GM21619 (cell line): Measurements from ENCODE around the gene IFNAR2.
"Not testable (repeated sequence)": the region's sequence is repeated elsewhere in the genome, so short reads cannot be mapped to it uniquely, and the experiment has no call there.

ENCODE experiments used
- ATAC-seq: cut with Tn5 transposase; IDR thresholded peaks from one replicate; pipeline ENCODE4 v1.9.1; 2021; ENCODE audit not compliant: unreplicated experiment

IFNAR2 gene

GRCh38 chr21:33212159-33212851, 17.4 kb upstream of the IFNAR2 start:
- no peak for ATAC-seq

GRCh38 chr21:33214056-33214455, 15.7 kb upstream of the IFNAR2 start:
- no peak for ATAC-seq

GRCh38 chr21:33217138-33217520, 12.6 kb upstream of the IFNAR2 start:
- no peak for ATAC-seq

GRCh38 chr21:33219300-33219699, 10.4 kb upstream of the IFNAR2 start:
- no peak for ATAC-seq

DNA sequence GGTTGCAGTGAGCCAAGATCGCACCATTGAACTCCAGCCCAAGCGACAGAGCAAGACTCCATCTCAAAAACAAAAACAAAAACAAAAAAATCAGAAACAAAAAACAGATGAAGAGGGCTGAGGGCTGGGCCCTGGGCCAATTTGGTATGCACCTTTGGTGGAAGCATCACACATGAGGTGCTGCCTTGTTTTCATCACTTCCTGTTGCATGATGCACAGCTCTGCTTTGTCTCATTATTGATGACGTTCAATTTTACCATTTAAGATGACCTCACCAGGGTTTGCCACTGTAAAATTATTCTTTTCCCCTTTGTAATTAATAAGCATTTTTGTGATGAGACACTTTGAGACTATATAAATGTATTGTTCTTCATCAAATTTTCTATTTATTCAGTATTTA, 9.8 kb upstream of the IFNAR2 start:
- ATAC-seq = no peak

GRCh38 chr21:33225376-33225775, 4.4 kb upstream of the IFNAR2 start:
- ATAC-seq = not testable (repeated sequence)

GRCh38 chr21:33228455-33228854, 1.3 kb upstream of the IFNAR2 start:
- ATAC-seq = no peak

DNA sequence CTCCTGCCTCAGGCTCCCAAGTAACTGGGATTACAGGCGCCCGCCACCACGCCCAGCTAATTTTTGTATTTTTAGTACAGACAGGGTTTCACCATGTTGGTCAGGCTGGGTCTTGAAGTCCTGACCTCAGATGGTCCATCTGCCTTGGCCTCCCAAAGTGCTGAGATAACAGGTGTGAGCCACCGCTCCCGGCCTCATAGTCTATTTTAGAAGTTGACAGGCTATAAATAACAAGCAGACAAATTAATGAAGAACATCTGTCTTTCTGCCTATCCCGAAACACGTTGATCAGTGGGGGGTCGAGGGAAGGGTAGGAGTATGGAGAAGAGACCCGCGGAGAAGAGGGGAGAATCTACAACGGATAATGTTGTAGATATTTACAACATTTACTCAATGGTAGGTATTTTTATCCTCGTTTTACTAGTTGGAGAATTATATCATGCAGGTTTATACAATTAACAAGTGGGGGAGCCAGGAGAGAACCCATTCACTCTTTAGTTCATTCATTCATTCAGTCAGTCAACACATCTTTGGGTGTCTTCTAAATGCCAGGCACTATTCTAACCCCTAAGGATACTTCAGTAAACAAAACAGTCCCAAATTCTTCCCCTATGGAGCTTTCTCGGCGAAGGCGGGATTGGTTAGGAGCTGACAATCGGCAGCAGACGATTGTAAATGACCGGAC, 497 bp upstream of the IFNAR2 start:
- peak; percentile 4 for ATAC-seq

DNA sequence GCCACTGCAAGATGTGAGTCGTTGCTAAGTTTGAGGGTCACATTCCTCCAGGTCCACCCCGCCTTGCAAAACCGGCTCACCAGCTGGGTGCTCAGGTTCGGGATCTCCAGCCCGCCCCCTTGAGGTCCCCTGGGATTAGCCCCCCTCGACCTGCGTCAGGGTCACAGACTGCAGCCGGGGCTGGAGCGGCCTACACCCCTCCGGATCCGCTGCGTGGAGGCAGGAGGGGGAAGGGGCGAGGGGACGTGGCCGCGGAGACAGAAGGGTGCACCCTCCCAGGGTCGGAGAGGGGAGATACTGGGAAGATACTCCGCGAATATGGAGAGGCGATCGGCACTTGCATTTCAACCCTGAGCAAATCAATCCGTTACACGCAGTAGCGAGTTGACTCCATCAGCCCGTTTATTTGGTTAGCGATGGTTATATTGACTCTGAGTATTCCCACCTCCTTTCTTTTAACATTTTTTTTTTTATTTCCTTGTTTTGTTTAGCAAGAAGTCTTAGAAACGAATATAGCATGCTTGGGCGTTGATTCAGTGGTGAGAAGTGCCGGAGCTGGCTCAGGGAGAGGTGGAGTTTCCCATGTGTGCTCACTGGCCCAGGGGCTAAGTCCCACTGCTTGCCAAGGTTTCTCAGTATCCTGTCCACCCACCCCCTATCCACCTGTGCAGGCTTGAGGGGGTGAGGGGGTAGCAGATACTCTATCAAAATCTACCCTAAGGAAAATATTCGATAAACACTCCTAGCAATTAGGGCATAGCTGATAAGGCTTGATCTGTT, 997 bp downstream of the IFNAR2 start:
- peak; percentile 22 for ATAC-seq

DNA sequence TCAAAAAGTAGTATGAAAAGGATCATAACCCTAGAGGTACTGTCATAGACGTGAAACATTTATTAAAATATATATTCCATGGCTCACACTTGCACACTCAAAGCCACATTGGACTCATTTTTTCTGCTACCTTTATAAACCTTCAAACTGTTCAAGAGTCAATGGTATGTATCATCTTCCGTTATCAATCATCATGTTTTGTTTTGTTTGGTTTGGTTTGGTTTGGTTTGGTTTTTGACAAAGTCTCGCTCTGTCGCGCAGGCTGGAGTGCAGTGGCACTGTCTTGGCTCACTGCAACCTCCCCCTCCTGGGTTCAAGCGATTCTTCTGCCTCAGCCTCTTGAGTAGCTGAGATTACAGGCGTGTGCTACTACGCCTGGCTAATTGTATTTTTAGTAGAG, 1.8 kb downstream of the IFNAR2 start:
- no peak for ATAC-seq

DNA sequence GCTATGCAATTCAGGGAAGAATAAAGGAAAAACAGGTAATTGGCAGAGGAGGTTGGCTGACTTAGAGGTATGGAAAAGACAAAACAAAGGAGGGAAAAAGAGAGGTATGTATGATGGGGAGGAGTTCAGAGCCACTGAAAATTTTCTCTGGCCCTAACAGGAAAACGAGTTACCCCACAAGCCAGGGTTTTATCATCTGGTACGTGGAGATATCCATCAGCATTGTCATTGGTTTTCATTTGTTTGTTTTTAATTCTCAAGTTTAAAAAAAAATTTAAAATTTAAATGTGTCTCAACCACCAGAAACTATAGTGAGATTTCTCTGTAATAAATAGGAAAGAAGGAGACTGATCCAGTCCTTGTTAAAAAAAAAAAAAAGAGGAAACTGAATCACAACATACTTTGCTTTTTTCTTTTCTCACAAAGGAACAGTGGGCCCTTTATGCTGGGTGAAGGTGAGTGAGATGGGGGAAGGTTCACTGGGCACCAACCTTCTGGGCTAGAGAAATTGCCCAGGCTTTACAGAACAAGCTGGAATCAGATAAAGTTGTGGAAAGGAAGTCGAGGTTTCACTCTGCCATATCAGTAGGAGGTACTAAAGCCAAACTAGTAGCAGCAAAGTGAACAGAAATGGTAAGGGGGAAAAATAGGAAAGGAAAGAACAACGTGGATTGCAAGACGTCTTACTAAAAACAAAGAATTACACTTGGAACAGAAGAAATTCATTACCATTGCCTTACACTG, 2.7 kb downstream of the IFNAR2 start:
- ATAC-seq = no peak

DNA sequence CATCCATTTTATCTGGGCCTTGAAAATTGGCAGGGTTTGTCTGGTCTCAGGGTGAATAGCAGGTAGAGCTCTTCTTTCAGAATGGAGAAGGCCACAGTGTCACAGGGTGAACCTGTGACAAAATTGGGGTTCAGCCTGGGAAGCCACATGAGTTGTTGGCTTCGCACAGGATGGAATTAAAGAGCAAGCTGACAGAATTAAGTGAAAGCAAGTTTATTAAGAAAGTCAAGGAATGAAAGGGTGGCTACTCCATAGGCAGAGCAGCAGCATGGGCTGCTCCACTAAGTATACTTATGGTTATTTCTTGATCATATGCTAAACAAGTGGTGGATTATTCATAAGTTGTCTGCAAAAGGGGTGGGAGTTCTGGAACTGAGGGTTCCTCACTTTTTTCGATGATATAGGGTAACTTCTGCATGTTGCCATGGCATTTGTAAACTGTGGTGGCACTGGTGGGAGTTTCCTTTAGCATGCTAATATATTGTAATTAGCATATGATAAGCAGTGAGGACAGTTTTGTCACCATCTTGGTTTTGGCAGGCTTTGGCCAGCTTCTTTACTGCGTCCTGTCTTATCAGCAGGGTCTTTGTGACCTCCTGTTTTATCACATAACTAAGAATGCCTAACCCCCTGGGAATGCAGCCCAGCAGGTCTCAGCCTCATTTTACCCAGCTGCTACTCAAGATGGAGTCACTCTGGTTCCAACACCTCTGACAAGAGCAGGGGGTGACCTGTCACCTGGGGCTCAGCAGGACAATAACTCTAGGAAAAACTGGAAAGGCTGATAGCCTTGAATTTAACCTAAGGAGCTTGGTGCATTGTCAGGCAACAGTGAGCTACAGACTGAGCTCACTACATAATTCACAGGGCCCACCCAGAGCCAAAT, 5.1 kb downstream of the IFNAR2 start:
- ATAC-seq = no peak

DNA sequence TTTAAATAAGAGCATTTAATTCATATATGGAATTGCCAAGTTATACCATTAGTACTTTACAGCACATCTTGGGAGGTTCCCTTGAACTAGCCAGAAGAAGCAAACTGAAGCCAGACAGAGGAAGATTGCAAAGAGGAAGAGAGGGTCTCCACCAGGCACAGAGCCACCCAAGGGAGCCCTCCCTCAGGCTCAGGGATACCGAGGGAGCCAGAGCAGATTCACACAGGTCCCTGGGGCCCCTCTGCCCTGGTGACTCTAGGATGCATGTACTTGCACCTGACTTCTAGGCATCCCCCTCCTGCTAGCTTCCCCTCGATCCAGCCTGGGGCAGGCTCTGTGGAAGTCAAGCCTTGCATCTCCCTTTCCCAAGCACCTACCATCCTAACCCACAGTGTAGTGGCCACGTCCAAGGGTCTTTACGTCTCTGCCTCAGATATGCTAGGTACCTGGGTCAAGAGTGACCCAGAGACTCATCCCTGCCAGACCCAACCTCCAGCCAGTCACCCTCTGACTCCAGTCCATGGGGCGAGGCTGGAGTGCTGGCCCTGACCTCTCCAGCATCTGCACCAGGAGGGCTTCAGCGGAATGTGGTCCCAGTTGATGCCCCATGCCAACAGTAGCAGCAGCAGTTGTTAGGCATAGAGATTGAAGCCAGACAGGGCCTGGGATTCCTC, 6.4 kb downstream of the IFNAR2 start:
- ATAC-seq = no peak

DNA sequence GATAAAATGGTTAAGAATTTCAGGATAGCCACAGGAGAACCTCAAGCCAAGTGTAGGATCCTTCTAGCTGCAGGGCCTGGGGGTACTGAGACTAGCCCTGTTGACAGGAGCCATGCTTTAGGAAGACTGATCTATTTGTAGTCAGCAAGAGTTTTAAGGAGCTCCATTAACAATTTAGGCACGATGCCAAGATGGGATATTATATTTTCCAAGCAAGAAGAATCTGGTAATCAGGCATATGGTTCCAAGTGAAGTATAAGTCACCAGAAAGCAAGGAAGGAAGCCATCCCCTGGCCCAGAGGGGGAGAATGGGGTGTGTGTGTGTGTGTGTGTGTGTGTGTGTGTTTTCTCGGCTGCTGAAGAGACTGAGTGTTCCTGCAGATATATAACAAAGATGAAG, 7.0 kb downstream of the IFNAR2 start:
- no peak for ATAC-seq

DNA sequence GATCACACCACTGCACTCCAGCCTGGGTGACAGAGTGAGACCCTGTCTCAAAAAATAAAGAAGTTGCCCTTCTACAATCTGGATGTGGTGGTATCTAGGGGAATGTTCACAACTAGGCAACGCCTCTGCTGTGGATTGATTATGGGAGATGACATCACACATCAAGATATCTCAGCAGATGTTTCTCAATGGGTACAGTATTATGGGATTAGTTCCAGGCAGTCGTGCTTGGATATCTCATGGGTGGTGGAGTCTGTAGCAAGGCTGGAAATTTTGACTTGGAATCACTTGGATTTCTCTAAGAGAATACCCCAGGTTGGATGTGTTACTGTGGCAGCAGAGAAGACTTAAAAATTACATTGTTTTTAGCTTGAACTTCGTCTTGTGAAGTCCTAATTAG, 7.7 kb downstream of the IFNAR2 start:
- no peak for ATAC-seq

- peak; percentile 16 for ATAC-seq
Measured at GRCh38 chr21:33238146-33238545, 8.4 kb downstream of the IFNAR2 start.

DNA sequence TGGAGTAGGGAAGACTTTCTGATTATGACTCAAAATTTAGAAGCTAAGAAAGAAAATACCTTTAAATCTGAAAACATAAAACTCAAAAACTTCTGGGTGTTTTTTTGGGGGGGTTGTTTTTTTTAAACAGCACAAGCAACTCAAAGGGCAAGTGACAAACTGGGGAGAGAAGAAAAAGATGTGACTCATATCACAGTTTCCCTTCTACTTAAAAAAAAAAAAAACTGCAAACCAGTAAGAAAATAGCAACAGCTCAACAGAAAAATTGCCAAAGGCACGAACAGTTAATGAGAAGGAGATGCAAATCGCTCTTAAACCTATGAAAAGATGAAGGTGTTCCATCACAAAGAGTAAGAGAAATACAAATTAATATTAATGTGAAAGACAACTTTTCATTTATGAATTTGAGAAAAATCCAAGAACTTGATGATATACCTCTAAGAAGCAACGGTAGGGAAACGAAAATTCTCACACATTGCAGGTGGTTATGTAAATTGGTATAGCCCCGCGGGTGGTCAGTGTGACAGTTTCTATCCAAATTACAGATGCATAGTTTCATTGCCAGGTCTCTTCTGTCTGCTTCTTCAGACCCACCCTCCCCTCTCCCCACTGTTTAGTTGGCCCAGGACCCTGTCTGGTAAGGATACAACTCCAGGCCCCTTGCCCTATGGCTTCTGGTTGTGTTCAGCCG, 9.0 kb downstream of the IFNAR2 start:
- ATAC-seq = peak; percentile 85

DNA sequence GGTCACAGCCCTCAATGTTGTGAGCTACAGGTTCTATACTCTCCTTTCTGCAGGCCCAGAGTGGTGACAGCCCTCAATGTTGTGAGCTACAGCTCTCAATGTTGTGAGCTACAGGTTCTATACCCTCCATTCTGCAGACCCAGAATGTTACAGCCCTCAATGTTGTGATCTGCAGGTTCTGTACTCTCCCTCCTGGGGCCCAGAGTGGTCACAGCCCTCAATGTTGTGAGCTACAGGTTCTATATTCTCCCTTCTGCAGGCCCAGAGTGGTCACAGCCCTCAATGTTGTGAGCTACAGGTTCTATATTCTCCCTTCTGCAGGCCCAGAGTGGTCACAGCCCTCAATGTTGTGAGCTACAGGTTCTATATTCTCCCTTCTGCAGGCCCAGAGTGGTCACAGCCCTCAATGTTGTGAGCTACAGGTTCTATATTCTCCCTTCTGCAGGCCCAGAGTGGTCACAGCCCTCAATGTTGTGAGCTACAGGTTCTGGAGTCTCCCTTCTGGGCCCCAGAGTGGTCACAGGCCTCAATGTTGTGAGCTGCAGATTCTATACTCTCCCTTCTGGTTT, 9.9 kb downstream of the IFNAR2 start:
- not testable (repeated sequence) for ATAC-seq

DNA sequence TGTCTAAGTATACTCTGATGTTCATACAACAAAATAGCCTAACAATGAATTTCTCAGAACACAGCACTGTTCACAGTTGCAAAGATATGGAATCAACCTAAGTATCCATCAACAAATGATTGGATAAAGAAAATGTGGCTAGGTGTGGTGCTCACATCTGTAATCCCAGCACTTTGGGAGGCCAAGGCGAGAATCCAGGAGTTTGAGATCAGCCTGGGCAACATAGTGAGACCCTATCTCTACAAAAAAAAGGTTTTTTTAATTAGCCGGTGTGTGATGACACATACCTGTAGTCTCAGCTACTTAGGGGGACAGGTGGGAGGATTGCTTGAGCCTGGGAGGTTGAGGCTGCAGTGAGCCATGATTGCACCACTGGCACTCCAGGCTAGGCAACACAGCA, 10.7 kb downstream of the IFNAR2 start:
- ATAC-seq = no peak
